NAMALWA (cell line): Measurements from ENCODE around the gene TRRAP.

Experiments
- DNase-seq: peaks from one replicate; pipeline ENCODE4 v3.0.0-alpha.2; 2015; ENCODE audit warnings: low spot score

TRRAP gene

GRCh38 chr7:98990356-98990755 lies 112.0 kb downstream of the TRRAP start:
- DNase-seq, result no peak

- no peak for DNase-seq
Measured at GRCh38 chr7:98991141-98991540, 112.8 kb downstream of the TRRAP start.

- DNase-seq, result no peak
Measured at GRCh38 chr7:98992076-98992475, 113.7 kb downstream of the TRRAP start.

GRCh38 chr7:98993024-98993897 lies 114.9 kb downstream of the TRRAP start:
- DNase-seq, result no peak

GRCh38 chr7:98994046-98994944 lies 116.0 kb downstream of the TRRAP start:
- DNase-seq, result no peak

GRCh38 chr7:98995111-98995510 lies 116.8 kb downstream of the TRRAP start:
- DNase-seq, result no peak

DNA sequence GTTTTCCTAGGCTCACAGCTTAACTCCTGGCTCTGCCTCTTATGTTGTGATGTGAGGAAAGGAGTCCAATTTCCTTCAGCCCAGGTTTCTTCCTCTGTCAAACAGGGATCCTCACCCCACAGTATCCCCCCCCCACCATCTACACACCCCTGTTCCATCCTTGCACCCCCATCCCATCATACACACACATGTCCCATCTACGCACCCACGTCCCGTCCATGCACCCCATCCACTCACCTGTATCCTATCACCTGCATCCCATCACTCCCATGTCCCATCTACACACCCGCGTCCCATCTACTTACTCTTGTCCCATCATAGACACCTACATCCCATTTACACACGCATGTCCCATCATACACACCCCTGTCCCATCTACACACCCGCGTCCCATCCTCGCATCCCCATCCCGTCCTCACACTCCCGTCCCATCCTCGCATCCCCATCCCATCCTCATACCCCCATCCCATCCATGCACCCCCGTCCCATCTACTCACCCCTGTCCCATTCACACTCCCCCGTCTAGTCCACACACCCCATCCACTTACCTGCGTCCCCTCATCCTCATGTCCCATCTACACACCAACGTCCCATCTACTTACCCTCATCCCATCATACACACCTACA lies 117.3 kb downstream of the TRRAP start:
- DNase-seq, result no peak

DNA sequence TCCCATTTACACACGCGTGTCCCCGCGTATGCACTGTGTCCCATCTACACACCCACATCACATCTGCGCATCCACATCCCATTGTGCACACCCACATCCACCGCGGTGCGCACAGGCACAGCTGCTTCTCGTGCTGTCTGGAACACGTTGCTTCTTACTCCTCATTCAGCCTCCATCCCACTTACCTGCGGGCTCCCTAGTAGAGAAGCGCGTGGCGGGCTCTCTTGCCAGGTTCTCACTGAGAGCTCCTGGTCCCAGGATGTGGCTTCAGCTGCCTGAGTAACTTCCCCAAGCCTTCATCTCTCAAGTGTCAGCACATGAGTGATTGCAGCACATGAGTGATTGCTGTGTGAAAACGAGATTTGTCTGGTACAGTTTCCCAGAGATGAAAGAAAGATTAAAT lies 117.8 kb downstream of the TRRAP start:
- DNase-seq, result peak; percentile 44

DNA sequence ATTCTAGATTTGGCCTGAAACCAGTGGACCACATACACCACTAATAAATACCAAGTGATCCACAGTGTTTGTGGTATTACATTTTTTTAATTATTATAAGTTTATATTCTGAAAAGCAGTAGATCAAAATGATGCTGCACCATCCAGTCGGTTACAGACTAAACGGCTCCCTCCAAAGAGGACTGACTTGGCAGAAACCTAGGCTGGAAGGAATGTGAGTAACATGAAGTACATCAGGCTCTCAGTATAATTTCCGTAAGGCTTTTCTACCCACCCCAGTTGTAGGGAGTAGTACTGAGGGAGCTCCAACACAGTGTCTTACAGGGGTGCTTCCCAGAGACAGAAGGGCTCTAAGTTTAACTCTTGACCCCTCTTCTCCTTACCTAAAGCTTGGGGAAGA lies 119.5 kb downstream of the TRRAP start:
- DNase-seq, result no peak

GRCh38 chr7:98998821-98999725 lies 120.7 kb downstream of the TRRAP start:
- DNase-seq, result no peak

DNA sequence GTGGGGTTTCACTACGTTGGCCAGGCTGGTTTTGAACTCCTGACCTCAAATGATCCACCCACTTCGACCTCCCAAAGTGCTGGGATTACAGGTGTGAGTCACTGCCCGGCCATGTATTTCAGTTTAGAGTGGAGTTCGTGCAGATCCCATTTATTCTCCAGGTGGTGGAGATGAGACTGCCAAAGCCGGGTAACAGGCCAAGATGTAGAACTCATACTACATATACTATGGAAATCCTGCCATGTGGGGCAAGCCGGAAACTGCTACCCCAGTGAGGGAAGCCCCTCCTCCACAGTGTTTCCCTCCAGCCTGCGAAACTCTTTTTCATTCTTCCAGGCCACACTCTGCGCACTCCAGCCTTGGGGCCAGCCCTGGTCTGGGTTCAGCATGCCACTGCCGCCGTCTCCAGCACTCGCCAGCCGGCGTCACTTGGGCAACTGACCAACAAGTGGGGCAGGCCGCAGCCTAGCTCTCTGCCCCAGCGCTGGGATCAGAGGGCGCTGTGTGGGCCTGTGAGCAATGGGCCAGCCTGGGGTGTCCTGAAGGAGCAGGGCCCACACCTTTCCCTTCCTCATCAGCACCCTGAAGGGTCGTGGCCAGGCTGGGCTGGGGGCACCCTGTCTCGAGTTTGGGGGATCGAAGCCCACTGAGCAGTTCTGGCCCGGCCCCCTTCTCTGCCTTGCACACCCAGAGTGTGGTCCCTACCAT lies 122.0 kb downstream of the TRRAP start:
- DNase-seq, result no peak

DNA sequence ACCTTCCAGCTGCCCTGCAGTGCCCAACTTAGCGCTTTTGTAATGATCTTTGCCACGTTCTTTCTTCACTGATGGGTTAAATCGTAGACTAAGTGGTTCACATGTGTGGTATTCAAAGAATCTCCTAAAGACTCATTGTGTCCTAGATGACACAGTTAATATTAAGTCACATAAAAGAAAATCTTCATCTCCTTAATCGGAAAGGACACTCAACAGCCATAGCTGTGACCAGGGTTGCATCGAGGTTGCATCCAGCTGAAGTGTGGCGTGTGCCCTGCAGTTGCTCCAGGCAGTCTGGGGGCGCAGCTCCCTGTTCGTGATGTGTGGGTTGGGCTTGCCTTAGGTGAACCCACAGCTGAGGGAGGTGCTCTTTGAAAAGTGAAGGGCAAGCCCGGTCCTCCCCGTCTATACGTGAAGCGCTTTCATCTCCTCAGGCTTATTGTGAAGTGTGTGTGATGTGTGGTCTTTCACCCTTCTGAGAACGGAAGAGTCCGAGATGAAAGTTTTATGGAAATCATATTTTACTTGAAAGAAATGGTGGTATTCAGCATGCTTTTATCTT lies 122.7 kb downstream of the TRRAP start:
- DNase-seq, result no peak

DNA sequence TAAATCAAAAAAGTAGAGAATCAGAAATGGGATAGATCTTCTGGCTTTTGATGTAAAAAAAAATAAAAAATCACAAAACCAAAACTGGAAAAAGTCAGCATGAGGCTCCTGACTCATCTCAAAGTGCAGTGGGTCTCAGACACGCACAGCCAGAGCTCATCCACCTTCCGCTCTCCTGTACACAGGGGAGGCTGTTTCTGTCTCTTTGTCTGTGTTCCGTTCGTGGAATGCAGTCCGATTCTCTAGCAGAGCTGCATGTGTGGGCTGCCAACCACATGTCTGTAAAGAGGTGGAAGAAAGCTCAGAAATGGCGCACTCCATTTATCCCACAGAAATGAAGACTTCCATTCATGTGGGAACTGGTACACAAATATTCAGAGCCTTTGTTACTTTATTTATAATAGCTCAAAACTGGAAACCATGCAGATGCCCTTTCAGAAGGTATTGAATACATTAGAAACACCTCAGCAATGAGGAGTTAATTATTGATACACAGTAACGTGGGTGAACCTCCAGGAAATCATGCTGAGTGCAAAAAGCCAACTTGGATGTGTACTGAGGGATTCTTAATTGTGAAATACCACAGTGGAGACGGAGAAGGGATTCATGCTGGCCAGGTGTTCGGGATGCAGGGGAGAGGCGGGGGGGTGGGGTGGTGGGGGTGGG lies 123.3 kb downstream of the TRRAP start:
- no peak for DNase-seq

- no peak for DNase-seq
Measured at GRCh38 chr7:99002148-99002826, 124.0 kb downstream of the TRRAP start.

DNA sequence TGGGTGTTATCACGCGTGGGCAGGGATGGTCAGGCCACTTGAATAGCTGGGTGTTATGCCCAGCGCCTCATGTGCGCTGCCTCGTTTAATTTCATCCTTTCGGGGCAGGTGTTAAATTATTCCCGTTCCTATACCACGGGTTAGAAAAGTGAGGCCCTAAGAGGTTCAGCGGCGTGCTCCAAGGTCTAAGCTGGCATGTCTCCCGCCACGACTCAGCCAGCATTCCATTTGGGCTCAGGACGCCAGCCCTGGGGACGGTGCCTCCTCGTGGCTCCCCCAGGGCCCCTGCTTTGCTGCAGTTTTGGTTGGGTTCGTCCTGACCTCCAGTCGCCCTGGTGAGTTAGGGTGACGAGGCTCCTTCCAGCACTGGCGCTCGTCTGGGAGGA lies 124.5 kb downstream of the TRRAP start:
- DNase-seq, result no peak

DNA sequence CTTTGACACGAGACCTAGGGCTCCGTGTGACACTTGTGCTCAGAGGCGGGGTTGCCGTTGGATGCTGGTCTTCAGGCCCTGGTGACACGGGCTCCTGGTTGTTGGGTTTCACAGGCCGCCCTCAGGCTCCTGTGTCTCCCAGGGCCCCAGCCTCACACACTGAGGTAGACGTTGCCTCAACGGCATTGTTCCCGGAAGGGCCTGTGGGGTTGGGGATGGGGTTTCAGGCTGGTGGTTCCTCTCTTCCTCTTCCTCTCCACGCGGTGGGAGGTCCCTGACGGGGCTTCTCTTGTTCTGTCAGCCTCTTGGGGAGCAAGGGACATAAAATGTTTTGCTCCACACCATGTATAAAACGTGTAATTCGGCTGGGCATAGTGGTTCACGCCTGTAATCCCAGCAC lies 125.1 kb downstream of the TRRAP start:
- no peak for DNase-seq

GRCh38 chr7:99004216-99004615 lies 125.9 kb downstream of the TRRAP start:
- no peak for DNase-seq

- DNase-seq, result no peak
Measured at GRCh38 chr7:99004781-99005500, 126.6 kb downstream of the TRRAP start.

DNA sequence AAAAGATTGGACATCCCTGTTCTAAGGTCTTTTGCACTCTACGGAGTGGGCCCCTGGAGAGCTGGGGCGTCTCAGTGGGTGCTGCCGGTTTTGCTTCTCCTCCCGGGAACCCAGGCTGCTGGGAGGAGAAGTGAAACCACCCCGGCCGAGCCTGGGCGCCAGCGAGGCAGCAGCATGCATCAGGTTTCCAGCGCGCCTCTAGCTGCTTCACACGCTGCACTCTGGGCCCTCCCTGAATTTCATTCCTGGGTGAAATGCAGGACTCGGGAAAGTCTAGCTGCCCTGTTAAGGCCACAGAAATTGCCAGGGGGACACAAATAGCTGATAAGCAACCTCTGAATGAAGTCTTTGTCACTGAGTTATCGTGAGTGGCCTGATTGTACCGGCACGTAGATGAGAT lies 127.4 kb downstream of the TRRAP start:
- peak; percentile 41 for DNase-seq
